Adrenal gland (tissue), 12 donors: ENCODE measurements around the gene FGD4. TPM values are rescaled to one million over a fixed set of nuclear protein-coding genes. Genes with fewer than 3 reads are reported as not detected.
"Not testable (repeated sequence)": the region's sequence is repeated elsewhere in the genome, so short reads cannot be mapped to it uniquely, and the experiment has no call there.

Experiments
- DNase-seq, 7 donors: peaks; one replicate each; pipeline ENCODE4 v3.0.0-alpha.2; 2019 to 2020
- H3K27ac ChIP-seq, 5 donors: fragments of 200-600 bp; sonication (generic) in 4 of 5; 1 replicate in 3 of 5; 2 replicates in 2 of 5; pipeline versions ENCODE4 v1.5.1 to v1.8.0; 2016 to 2020; ENCODE audit warnings: mild to moderate bottlenecking in 1 of 5
- H3K27me3 ChIP-seq: fragments of 200-600 bp; 2 replicates; pipeline ENCODE4 v1.8.0; 2021
- H3K36me3 ChIP-seq, 2 donors: fragments of 200-600 bp; replicated peaks in 1 of 2; 1 replicate in 1 of 2; 2 replicates in 1 of 2; pipeline versions ENCODE4 v1.5.1 to v1.8.0; 2018 to 2022
- H3K4me1 ChIP-seq, 2 donors: fragments of 200-600 bp; replicated peaks in 1 of 2; 1 replicate in 1 of 2; 2 replicates in 1 of 2; pipeline versions ENCODE4 v1.5.1 to v1.8.0; 2018 to 2021
- H3K4me3 ChIP-seq, 4 donors: fragments of 200-600 bp; sonication (generic) in 3 of 4; one replicate each; pipeline ENCODE4 v1.5.1; 2016 to 2018
- H3K9me3 ChIP-seq, 3 donors: fragments of 200-600 bp; sonication (generic) in 1 of 3; replicated peaks in 1 of 3; 1 replicate in 2 of 3; 2 replicates in 1 of 3; pipeline versions ENCODE4 v1.5.1 to v1.8.0; 2016 to 2021
- POLR2A ChIP-seq, 2 donors: fragments of 450-650 bp; IDR thresholded peaks; one replicate each; pipeline ENCODE4 v1.6.1; 2017; ENCODE audit warnings: antibody characterized with exemption in 2 of 2, mild to moderate bottlenecking in 2 of 2, moderate library complexity in 1 of 2
- WGBS, 4 donors: extraction: QIAGEN DNeasy Blood & Tissue Kit in 2 of 4; methylation state at CpG; one replicate each; pipeline versions ENCODE4 v1.1.5 to v1.1.7; 2013 to 2017; 5-methylcytosine and 5-hydroxymethylcytosine counted together
- intact Hi-C, 2 donors: fragments of 100-400 bp; cut with DNase I; formaldehyde crosslinking; loops; one replicate each; pipeline versions ENCODE4 v1.14.1 to v1.15.0; 2022 to 2023
- polyA plus RNA-seq, 3 donors: library from polyadenylated mRNA; stranded (reverse); fragments of 200-250 nt in 2 of 3; fragments of 350-450 nt in 1 of 3; fragmentation: Illumina TruSeq in 1 of 3; extraction: RNeasy Lipid Tissue Mini Kit (QIAGEN cat#74804) in 1 of 3; gene quantifications; one replicate each; pipeline ENCODE4 v1.2.3, GENCODE V29; 2013 to 2014
- total RNA-seq, 9 donors: library from RNA; depleted of rRNA in 4 of 9; stranded (reverse); fragments of >200 nt in 4 of 9; fragments of 120-200 nt in 1 of 9; fragmentation: NEBNext Ultra II Directional in 1 of 9; extraction: Animal tissue kit (Norgen Biotek cat#: 25700) in 1 of 9; gene quantifications; one replicate each; pipeline versions ENCODE4 v1.1.0 to v1.2.4, GENCODE V29; 2013 to 2023
- TF ChIP-seq, protein P1 (sequence below), 6 experiments: fragments of 450-650 bp in 4 of 6; fragments of 200-600 bp in 2 of 6; sonication (generic) in 1 of 6; IDR thresholded peaks; 1 replicate in 5 of 6; 2 replicates in 1 of 6; pipeline versions ENCODE4 v1.5.1 to v1.8.0; 2016 to 2021; ENCODE audit warnings: antibody characterized with exemption in 6 of 6, mild to moderate bottlenecking in 2 of 6, moderate library complexity in 1 of 6
- donor health status: healthy with polysubstance abuse.
- donor health status: Bipolar disorder and iron deficiency.
- donor health status: DM: yes; HTN: yes; CAD: no.
- donor health status: DM: no; HTN: no; CAD: no.
- donor health status: DM: no; HTN: no; CAD: no.
- donor health status: DM: yes; HTN: yes; CAD: no.

Gene FGD4
- total and polyA plus RNA-seq, 12 donors, result 1.7 to 38.5 (median 16.6) TPM

GRCh38 chr12:32519047-32519446, 119.7 kb downstream of the FGD4 start:
- 71 to 88% (median 79%) methylated on average over 3 of the region's 3 CpGs for WGBS, 4 donors
- Histone ChIP-seq H3K27me3 (no peaks in the 10 kb centered on the region), H3K27ac (no peak overlapping the region), H3K4me3 (no peak overlapping the region), H3K9me3 (no peaks in the 10 kb centered on the region), H3K36me3 (no peaks in the 10 kb centered on the region), H3K4me1 (peaks cover 0 to 13% of the 10 kb centered on the region in 2 donors)
- intact Hi-C loops, result no loop called here
- no peak for DNase-seq
- TF ChIP-seq, protein P1, sequence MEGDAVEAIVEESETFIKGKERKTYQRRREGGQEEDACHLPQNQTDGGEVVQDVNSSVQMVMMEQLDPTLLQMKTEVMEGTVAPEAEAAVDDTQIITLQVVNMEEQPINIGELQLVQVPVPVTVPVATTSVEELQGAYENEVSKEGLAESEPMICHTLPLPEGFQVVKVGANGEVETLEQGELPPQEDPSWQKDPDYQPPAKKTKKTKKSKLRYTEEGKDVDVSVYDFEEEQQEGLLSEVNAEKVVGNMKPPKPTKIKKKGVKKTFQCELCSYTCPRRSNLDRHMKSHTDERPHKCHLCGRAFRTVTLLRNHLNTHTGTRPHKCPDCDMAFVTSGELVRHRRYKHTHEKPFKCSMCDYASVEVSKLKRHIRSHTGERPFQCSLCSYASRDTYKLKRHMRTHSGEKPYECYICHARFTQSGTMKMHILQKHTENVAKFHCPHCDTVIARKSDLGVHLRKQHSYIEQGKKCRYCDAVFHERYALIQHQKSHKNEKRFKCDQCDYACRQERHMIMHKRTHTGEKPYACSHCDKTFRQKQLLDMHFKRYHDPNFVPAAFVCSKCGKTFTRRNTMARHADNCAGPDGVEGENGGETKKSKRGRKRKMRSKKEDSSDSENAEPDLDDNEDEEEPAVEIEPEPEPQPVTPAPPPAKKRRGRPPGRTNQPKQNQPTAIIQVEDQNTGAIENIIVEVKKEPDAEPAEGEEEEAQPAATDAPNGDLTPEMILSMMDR (IDR thresholded peaks at IDR 0.05), result no peak
- no peak for TF ChIP-seq POLR2A (IDR thresholded peaks at IDR 0.05)

DNA sequence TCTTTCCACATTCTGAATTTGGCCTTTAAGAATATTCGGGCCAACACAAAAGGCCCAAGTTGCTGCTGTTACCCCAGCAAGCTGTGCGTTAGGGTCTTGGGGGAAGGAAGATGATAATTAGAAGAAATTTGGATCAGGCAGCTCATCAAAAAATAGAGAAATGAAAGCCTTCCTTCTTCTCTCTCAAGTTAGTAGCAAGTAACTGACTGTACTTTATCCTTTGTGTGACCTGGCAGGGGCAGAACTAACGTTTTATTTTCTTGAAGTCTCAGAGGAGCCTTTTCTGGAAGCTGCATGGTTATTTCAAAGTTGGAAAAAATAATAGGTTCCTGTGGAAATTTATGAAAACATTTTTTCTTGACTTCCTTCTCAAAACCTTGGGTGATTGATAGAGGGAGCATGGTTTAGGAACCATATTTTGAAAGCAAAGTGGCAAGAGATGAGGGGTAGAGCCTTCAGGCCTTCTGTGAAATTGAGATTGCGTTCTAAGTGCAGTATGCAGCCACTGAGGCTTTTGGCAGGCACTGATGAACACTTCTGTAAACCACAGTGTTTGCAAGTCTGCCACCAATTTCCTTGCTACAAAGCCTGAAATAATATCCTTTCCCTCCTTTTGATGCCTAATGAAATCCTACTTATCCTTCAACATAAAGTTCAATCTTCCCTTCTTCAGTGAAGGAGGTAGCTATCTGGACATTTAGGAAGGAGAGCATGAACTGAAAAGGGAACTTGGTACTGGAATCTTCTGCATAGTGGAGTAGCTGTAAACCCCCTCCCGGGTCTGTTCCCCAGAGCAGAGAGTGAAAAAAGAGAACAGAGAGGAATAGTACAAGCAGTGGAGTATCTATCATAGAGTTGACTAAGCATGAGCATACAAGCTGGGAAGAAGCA, 123.2 kb downstream of the FGD4 start:
- no peak for TF ChIP-seq POLR2A (IDR thresholded peaks at IDR 0.05)
- TF ChIP-seq, protein P1 (IDR thresholded peaks at IDR 0.05), result no peak
- Histone ChIP-seq H3K9me3 (no peaks in the 10 kb centered on the region), H3K27me3 (no peaks in the 10 kb centered on the region), H3K27ac (peak overlapping the region in 3 of 5 donors; percentile 22 to 67 (median 43)), H3K4me1 (peaks cover 0 to 13% of the 10 kb centered on the region in 2 donors), H3K4me3 (no peak overlapping the region), H3K36me3 (no peaks in the 10 kb centered on the region)
- no peak for DNase-seq
- intact Hi-C loops, result no loop called here
- WGBS, 4 donors, result 37 to 52% (median 49%) methylated on average over 5 of the region's 5 CpGs

GRCh38 chr12:32525802-32526201, 126.4 kb downstream of the FGD4 start:
- H3K27me3 ChIP-seq, DNase-seq, H3K36me3 ChIP-seq, H3K4me3 ChIP-seq, H3K9me3 ChIP-seq, intact Hi-C loops, H3K27ac ChIP-seq: not testable (repeated sequence)
- H3K4me1 ChIP-seq, result peaks cover 0 to 13% of the 10 kb centered on the region in 2 donors
- 90 to 97% methylated on average over 10 to 20 of the region's 20 CpGs; no CpG with 5 or more reads in 2 of the 4 donors for WGBS, 4 donors

- H3K36me3 ChIP-seq, H3K27me3 ChIP-seq, DNase-seq, H3K27ac ChIP-seq, intact Hi-C loops, H3K4me3 ChIP-seq, H3K9me3 ChIP-seq: not testable (repeated sequence)
- peaks cover 0 to 13% of the 10 kb centered on the region in 2 donors for H3K4me1 ChIP-seq
- WGBS, 4 donors, result 89 to 96% (median 95%) methylated on average over 9 of the region's 9 CpGs
Observed at GRCh38 chr12:32526343-32526742, 127.0 kb downstream of the FGD4 start.

GRCh38 chr12:32532422-32532821, 133.1 kb downstream of the FGD4 start:
- no peak for TF ChIP-seq POLR2A (IDR thresholded peaks at IDR 0.05)
- TF ChIP-seq, protein P1 (IDR thresholded peaks at IDR 0.05), result no peak

More at GRCh38 chr12:32532422-32532821, 133.1 kb downstream of the FGD4 start:
- Histone ChIP-seq H3K27ac (no peak overlapping the region), H3K4me3 (no peak overlapping the region), H3K4me1 (peaks cover 0 to 36% of the 10 kb centered on the region in 2 donors), H3K27me3 (no peaks in the 10 kb centered on the region), H3K9me3 (no peaks in the 10 kb centered on the region), H3K36me3 (no peaks in the 10 kb centered on the region)
- WGBS, 4 donors, result 54 to 80% (median 57%) methylated on average over 1 of the region's 1 CpG
- DNase-seq, result no peak
- intact Hi-C loops, result no loop called here
